Fibroblast of peridontal ligament (primary cell): ENCODE data around the gene LCNL1.

Experiments
- DNase-seq: peaks from one replicate; pipeline ENCODE4 v3.0.0-alpha.2; 2010; ENCODE audit errors: extremely low read depth

The LCNL1 gene

DNA sequence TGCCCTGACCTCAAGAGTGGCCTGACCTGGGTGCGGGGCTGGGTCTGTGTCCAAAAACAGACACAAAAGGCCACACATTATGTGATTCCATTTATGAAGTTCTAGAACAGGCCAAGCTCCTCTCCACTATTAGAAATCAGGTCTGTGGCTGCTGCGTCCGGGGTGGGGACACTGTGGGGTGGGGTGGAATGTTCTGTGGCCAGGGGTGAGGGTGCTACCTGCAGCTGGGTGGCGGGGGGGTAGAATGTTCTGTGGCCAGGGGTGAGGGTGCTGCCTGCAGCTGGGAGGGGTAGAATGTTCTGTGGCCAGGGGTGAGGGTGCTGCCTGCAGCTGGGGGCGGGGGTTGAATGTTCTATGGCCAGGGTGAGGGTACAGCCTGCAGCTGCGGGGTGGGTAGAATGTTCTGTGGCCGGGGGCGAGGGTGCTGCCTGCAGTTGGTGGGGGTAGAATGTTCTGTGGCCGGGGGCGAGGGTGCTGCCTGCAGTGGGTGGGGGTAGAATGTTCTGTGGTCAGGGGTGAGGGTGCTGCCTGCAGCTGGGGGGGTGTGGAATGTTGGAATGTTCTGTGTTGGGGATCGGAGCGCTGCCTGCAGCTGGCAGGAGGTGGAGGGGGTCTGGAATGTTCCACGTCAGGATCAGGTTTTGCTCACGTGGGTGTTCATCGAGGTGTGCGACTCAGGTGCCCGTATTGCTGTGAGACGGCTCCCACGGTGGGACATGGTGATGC, 22.4 kb upstream of the LCNL1 start:
- DNase-seq = no peak

DNA sequence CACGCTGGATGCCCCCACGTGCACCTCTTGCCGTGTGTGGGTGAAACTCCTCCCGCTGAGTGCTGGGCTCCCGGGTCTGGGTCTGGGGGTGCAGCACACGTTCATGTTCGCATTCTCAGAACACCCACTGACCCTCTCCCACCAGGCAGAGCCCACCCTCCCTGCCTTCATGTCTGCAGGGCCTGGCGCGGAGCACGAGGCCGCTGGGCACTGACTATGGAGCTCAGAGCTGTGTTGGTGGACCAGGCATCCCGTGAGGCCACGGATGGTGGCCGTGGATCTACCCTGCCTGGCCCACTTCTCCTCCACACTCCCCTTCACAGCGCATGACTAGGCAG, 21.9 kb upstream of the LCNL1 start:
- no peak for DNase-seq

DNA sequence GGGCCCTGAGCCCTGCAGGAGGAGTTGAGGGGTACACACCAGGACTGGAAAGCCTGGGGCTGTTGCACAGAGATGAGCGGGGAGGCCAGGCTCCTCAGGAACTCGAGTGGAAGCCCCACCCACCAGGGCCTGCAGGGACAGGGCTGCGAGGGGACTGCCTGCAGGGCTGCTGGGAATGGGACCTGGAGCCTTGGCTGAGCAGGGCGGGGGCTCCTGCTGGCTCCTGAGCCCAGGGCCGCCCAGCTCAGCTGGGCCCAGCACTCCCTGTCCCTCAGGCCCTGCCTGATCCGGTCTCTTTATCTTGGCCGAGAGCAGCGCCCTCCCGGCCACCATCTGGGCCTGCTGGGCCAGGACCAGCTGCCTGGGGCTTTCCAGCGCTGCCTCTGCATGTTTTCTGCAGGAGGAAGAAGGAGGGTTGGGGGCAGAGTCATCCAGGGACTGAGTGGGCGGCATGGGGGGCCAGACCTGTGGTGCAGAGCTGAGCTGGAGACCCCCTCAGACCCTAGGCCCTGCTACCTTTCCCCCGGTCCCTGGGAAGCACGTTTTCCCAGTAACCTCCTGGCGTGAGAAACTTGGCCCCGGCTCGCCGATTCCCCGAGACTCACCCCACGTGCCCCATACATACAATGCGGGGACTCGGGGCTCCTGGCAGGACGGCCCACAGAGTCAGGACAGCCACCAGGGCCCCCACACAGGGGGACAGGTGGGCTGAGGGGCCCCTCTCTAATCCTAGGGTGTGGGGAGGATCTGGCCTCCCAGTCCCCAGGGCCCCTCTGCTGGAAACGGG, 21.3 kb upstream of the LCNL1 start:
- DNase-seq = no peak

DNA sequence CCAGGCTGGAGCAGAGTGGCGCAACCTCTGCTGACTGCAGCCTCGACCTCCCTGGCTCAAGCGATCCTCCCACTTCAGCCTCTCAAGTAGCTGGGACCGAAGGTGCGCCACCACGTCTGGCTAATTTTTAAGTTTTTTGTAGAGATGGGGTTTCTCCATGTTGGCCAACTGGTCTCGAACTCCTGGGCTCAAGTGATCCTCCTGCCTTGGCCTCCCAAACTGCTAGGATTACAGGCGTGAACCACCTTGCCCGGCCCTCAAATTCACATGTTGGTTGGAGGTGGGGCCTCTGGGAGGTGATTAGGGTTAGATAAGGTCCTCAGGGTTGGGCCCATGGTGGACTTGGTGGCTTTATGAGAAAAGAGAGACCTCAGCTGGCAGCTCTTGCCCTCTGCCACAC, 20.6 kb upstream of the LCNL1 start:
- DNase-seq = no peak

DNA sequence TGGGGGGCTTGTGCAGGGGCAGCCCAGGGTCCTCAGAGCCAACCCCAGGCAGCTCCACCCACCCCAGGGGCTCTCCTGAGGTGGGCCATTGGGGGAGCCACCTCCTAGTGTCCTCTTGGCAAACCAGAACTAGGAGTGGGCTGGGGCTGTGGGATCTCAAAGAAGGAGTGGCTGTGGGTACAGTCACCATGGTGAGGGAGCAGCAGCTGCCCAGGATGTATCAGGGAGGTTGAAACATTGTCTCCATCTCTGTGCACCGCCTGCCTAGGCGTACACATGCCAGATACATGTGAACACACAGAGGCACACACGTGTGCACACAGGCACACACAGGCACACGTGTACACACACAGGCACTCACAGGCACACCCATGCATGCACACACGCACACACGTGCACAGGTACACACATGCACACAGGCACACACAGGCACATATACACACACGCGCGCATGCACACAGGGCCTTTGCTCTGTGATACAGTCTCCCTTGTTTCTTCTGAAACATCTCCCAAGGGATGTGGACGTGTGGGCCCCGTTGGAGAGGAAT, 20.0 kb upstream of the LCNL1 start:
- DNase-seq = no peak

DNA sequence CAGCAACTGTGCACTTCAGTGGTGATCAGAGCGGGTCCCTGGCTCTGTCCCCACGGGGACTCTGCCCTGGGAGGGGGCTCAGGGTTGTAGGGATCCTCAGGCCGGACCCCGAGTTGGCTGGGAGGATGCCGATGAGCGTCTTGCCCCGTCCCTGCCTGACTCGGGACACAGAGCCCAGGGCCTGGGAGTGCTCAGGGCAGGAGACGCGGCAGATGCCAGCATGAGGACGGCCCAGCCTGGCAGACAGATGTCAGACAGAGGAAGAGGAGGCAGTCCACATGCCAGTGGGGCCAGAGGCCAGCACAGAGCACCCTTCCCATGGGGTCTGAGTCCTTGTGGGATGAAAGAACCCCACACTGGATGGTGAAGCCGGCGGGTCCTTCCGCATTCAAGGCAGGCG, 19.5 kb upstream of the LCNL1 start:
- no peak for DNase-seq

DNA sequence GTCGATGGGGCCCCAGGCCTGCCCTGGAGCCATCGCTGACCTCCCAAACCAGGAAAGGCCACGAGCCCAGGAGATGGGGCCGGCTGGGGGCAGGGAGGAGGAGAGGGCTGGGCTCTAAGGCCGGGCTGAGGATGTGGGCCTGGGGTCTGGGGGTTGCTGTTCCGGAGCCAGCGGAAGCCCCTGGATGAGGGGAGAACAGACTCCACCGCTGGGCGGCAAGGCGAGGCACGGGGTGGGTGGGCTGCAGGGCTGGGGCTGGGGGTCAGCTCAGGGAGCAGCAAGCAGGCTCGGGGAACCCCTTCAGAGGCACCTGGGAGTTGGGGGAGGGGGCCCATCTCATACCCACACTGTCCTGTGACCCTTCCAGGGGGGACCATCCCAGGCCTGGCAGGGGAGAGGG, 19.0 kb upstream of the LCNL1 start:
- DNase-seq = no peak

DNA sequence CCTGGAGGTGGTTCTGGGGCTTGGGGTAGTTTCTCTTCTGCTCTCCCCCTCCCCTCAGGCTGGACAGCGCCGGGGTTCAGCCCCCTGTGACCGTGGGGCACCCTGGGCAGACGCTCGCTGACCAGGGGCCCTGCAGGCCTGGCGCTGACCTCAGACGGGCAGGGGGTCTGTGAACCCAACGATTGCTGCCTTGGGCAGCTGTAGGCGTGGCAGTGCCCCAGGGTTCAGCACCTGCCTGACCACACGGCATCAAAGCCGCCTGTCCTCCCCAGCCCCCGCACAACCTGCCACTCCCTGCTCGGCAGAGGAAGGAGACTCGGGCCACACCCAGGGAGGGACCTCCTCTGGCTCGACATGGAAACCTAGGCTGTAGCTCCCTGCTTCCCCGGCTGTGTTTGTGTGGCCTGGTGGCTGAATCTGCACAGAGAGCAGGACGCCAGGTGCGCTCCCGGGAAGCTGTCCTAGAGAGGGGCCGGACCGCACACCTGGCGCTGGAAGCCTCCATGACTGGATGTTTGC, 18.6 kb upstream of the LCNL1 start:
- no peak for DNase-seq

DNA sequence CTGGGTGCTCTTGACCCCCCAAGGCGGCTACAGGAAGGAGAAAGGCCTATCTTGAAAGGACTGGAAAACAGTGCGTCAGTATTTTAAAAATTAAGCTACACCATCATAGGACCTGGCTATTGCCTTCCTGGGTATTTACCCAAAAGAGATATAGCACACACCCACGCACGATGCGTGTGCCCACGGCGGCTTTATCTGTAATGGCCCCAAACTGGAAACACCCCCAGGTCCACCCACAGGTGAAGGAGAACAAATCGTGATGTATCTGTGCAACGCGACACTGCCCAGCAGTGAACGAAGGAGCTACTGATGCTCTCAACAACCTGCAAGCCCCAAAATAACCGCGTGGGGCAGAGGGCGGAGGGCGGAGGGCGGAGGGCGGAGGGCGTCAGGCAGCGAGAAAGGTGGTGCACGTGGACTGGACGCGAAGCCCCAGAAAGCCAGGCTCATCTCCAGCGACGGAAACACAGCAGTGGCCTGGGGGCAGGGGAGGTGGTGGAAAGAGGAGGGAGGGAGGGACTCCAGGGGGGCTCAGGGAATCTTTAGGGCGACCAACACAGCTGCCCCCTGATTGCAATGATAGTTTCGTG, 17.9 kb upstream of the LCNL1 start:
- no peak for DNase-seq

DNA sequence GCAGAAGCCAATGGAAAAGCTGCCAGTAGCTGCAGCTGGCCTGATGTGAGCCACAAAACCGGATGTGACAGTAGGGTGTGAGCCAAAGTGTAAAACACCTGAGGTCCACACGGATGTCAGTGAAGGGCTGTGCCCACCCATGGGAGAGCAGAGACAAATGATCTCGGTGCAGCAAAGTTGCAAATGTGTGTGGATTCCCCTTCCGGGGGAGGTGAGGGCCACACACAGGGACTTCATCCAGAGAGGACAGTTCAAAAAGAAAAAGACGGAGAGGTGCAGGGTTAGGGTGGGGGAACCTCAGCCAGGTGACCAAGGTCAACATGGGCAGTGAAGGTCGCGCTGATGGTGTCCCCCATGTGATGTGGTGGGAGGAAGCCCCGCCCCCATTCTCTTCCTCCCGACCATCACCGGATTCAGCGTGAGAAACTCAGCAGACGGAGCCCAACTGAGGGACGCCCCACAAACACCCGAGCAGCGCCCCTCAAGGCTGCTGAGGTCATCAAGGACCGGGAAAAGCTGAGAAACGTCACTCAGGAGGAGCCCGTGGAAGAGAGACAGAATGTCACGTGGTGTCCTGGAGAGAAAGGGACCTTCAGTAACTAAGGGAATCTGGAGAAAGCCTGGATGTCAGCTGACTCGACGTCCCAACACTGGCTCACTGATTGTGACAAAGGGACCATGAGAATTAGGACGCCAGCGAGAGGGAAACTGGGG, 16.9 kb upstream of the LCNL1 start:
- no peak for DNase-seq

DNA sequence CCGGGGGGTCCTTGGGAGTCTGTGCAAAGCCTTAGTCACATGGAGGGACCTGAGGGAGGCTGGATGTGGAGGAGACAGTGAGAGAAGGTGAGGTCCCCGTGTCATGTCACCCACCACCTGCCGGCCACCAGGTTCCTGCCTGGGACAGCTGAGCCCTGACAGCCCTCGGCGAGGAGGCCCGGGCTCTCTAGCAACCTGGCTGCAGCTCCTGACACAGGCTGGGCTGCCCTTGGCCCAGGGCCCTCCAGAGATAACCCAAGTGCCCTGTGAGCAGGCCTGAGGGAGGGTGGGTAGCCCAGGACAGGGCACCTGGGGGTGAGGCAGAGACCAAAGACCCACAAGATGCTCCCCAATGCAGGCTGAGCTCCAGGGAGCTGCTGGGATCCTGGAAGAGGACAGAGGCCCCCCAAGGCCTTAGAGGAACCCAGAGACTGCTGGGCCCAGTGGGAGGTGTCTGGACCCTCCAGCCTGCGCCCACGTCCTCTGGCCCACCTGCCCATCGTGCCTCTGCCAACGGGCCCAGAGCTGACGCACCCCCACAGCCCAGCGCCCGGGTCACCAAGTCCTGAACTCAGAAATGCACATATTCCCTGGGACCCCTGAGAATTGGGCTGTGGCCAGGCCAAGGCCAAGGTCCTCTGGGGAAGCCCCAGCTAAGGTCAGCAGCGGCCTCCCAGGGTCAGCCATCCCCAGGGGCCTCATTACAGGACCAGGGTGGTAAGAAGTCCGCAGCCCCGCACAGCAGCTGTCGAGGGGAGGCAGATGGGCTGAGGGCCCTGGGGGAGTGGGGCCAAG, 14.3 kb upstream of the LCNL1 start:
- DNase-seq = no peak

DNA sequence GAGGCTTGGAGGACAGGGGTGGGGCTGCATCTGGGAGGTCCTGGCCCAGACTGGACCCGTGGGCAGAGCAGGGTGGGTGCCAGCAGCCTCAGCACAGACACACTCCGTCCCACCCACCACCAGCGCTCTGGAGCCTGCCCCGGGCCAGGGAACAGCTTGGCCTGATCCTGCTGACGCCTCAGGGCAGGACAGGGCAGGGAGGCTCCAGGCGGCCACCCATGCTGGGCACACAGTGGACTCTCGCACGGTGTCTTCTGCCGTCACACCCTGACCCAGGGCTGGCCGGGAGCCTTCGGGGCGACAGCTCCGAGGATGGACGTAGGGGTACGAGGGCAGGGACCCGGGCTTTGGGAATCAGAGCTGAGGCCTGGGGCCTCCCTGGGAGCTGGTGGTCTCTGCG, 13.6 kb upstream of the LCNL1 start:
- no peak for DNase-seq

DNA sequence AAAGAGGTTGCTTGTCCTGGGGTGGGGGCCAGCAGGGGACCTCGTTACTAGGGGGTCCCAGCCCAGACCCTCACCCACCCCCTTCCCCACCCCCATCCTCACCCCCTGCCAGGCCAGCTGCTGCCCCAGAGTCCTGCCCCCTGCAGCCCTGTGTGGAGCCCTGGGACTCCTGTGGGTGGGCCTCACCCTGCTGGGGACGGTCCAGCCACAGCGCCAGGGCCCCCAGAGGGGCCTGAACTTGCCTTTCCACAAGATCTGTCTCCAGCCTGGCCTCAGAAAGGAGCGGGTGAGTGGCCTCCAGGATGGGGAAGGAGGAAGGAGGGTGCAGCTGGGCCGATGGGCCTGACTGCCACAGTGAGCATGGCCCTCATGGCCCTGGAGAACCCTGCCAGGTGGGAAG, 13.0 kb upstream of the LCNL1 start:
- DNase-seq = no peak

DNA sequence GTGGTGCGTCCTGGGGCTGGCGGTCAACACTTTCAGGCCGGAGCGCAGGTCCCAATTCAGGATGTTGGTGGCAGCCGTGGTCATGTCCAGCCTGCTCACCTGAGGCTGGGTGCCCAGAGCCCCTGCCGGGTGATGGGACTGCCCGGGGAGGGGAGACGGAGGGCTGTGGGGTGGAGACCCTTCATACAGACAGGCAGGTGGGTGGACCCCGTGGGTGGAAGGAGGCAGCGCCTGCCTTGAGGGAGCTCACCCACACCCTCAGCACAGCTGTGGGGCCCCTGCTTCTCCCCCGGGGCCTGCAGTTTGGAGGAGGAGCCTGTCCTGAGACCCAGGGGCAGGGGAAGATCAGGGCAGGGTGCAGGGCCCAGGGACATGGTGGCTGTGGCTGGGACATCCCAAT, 12.4 kb upstream of the LCNL1 start:
- DNase-seq = no peak

DNA sequence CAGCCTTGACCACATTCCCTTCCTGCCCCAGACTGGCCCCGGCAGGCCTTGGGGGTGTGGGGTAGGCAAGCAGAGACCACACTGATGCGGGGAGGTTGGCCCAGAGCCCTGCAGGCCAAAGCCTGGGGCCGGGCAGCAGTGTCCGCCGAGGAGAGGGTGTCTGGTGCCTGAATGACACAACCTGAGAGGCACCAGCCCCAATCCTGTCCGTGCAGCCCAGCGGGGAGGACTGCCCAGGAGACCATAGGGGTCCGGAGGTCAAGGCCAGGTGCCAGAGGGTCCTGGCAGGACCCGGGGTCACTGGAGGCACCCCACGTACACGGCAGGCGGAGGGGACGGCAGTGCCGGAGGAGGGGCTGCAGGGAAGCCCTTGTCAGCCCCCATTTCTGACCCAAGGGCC, 11.0 kb upstream of the LCNL1 start:
- DNase-seq = no peak

DNA sequence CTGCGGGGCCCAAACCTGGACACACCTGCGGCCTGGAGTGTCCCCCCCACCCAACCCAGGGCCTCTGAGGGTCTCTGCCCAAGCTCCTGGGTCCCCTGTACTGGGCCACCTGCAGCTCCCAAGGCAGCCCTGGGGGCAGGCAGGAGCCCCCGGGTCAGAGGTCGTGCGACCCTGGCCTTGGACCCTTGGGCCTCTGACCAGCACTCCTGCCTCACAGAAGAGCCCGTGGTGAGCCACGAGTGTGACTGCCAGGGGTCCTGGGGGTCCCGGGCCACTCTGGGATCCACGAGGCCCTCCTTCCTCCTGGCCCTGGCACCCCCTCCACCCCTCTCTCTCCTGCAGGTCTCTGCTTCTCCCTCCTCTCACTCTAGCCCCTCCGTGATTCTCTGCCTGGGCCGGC, 10.5 kb upstream of the LCNL1 start:
- DNase-seq = no peak

DNA sequence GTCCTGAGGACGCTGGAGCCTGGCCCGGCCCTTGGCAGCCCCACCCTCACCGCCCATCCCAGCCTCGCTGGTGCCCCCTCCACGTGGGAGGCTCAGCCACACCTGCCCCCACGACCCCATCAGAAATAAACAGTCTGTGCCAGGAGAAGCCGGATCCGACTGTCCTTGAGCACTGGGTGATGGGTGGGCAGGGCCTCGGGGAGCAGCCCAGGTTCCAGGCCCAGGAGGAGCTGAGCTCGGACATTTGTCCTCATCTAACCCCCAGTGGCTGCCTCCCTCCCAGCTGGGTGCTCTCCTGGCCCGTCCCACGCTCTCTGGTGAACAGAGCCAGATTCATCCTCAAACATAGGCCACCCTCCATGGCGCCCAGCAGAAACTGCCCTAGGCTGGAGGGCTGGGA, 10.1 kb upstream of the LCNL1 start:
- DNase-seq = no peak

DNA sequence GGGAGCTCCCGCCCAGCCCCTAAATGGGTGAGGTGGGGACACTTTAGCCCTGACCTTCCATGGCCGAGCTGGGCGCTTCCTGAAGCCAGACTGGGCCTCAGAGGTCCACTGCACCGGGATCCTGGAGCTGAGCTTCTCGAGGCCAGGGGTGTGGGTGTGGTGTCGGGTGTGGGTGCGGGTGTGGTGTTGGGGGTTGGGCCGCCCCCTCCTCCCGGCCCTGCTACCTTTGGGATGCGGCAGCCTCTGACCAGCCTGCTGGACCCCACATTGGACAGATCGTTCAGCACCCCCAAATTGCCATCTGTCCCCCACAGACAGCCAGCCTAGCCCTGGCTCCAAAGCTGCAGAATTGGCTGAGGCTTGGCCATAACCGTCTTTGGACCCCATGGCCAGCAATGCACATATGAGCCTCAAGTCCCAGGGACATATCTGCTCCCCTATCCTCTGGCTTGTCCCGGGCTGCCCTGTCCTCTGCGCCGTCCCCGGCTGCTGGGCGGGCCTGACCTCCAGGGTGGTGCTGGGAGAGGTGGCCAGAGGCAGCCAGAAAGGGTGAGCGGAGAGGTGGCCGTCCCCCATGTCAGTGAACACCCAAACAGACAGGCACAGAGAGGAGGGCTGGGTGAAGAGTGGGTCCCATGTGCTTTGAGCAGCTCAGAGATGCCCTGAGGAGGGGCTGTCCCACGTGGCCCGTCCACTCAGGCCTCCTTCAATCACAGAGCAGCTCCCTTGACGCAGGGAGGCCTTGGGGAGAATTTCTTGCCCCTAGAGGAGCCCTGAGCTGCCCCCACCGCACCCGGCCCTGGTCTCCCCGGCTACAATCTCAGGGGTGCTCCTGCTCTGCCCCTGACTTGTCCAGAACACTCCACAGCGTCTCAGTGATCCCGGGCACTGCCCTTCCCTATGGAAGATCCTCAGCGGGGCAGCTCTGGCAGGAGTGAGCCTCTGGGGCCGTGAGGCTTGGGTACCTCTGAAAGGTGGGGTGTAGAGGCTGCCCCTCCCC, 8.9 kb upstream of the LCNL1 start:
- DNase-seq = no peak

DNA sequence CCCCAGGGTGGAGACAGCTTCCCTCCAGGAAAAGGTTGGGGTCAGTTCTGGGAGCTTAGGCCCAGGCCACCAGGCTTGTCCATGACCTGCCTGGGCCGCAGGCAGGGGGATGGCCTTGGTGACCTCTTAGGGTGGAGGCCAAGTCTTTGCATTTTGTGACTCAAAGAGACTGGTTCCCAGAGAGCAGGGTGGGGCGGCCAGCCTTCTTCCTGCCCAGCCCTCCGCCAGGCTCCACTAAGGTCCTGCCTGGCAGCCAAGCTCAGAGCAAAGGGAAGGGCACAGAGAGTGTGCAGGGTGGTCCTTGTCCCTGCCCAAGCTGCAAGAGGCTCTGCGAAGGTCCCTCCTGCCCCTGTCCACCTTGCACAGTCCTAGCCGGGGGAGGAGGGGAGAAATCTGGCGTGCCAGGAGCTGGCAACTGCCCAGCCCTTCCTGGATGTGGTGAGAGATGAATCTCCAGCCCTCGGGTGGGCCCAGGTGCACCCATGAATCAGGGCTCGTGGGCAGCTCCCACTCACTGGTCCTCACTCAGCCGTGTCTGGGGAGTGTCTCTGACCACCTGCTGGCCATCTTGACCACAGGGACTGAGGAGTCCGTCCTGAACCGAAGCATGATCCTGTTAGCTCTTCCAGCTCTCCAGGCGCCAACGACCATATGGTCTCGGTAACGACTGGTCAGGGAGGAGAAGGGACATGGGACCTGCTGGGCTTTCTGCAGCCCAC, 7.8 kb upstream of the LCNL1 start:
- no peak for DNase-seq
